NCI-H774 (cell line): ENCODE measurements around the gene TMEM235.

Experiments used
- DNase-seq: peaks from one replicate; lab custom pipeline; 2025; lab: John Stamatoyannopoulos, UW

The TMEM235 gene

GRCh38 chr17:78255029-78255656, 23.7 kb downstream of the TMEM235 start:
- no peak for DNase-seq

DNA sequence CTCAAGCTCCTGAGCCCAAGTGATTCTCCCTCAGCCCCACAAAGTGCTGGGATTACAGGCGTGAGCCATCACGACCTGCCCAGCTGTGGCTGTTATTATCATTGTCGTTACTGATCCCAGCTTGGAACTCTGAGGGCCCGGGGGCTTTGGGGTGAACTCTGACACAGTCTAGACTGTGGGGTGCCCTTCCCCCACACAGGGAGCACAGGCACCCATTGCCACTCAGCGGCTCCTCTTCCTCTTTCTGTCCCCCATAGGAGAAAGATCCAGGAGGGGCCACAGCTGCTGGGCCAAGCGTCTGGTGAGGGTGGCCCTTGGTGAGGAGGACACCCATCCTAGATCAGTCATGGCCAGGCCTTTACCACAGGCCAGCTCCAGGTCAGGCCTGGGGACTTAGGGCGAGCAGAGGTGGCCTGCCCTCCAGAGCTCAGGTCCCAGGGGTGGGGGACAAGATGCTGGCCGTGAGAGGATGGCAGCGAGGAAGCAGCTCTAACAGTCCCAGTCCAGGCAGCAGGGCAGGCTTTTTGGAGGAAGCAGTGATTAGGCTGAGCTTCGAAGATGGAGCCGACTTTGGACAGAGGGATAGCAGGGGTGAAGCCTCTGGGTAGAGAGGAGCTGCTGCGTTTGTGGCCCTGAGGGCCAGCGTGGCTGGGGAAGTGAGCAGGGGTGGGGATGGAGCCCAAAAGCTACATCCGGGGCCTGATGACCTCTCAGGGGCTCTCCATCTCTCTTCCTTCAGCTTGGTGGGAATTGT, 24.7 kb downstream of the TMEM235 start:
- no peak for DNase-seq

DNA sequence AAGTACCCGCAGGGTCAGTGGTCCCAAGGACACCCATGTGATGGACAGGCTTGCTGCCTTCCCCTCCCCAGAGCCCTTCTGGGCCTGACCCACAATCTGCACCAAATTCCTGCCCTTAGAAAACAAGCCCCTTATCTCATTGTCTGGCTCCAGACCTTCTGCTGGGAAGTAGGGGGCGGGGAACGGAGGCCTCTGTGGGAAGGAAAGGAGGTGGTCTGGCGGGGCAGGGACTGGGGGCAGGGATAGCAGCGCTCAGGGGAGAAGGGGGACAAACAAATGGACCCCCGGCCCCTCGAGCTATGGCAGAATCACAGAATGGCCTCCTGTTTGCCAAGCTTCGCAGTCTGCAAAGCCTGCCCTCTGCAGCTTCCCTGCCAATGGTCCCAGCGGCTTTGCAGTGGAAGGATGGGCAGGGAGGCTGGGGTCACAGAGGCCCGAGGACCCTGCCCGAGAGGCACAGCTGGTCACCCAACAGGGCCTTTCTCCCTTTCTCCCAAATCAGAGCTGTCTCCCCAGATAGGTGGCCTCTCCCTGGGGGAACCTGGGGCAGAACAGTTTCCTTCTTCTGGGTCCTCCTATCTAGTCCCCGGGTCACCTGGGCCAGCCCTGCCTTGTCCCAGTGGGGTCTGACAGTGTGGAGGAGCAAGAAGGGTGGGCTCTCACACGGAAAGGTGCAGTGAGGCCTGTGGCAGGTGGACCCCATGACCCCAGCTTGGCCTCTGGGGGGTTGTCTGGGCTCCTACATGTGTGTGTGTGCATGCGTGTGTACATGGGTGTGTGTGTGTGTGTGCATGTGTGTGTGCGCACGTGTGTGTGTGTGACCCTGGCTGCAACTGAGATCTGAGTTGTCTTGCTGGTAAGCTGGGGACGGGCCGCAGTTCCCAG, 25.5 kb downstream of the TMEM235 start:
- no peak for DNase-seq

DNA sequence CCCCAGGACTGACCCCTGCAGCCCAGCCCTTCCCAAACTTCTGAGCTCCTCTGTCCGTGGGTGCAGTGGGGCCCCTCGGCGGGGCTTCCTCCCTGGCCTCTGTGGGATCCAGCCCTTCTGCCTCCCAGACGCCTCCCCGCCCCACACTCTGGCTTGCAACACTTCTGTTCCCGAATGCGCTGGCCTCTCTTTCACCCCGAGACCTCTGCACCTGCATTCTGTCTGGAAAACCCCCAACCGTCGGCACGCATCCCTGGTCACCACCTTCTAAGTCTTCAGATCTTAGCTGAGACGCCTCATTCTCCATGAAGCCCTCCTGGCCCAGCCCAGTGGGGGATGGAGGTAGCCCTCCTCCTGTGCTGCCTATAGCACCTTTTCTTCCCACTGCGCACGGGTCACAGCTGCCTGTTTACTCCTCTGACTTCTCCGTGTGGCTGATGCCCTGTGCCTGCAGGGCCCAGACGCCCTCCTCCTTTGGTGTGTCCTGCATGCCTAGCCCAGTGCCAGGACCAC, 26.4 kb downstream of the TMEM235 start:
- DNase-seq: no peak

GRCh38 chr17:78258323-78259191, 27.1 kb downstream of the TMEM235 start:
- DNase-seq: peak; percentile 25

GRCh38 chr17:78259192-78259554, 27.7 kb downstream of the TMEM235 start:
- DNase-seq: no peak

GRCh38 chr17:78263063-78263735, 31.8 kb downstream of the TMEM235 start:
- no peak for DNase-seq

GRCh38 chr17:78263736-78264340, 32.4 kb downstream of the TMEM235 start:
- no peak for DNase-seq

DNA sequence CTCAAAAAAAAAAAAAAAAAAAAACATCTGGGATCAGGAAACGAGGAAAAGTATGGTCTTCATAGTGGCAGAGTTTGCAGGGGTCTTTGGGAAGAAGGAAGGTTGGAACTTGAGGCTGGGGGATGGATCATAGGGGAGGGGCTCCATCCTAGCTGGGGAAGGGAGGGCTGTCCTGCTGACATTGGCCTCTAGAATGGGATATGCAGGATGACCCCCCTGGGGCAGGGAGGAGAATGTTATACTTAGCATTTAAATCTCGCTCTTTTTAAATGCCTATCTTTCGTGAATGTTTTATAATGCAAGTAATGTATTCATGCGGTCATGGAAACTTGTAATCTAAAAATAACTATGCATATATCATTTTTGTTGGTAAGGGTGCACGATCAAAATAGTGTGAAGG, 33.2 kb downstream of the TMEM235 start:
- no peak for DNase-seq

- DNase-seq: no peak
Measured at GRCh38 chr17:78265121-78265520, 33.7 kb downstream of the TMEM235 start.

GRCh38 chr17:78266231-78266631, 34.8 kb downstream of the TMEM235 start:
- DNase-seq: no peak

DNA sequence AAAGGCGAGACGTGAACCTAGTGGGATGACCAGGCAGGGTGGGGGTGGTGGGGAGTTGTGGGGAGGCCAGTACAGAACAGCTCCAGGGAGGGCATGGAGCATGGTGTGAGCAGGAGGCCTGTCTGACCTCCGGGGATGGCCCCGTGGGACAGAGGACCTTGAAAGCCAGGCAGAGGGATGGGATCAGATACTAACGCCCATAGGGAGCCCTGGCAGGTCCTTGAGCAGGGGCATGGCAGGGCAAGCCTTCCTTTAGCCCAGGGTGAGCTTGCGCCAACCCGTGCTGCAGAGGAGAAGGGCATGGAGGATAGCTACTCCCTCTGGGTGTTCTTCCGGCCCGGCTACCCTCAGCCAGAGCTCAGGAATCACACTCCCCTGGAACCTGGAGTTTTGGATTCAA, 35.3 kb downstream of the TMEM235 start:
- DNase-seq: no peak

- no peak for DNase-seq
Measured at GRCh38 chr17:78267253-78268073, 36.0 kb downstream of the TMEM235 start.

DNA sequence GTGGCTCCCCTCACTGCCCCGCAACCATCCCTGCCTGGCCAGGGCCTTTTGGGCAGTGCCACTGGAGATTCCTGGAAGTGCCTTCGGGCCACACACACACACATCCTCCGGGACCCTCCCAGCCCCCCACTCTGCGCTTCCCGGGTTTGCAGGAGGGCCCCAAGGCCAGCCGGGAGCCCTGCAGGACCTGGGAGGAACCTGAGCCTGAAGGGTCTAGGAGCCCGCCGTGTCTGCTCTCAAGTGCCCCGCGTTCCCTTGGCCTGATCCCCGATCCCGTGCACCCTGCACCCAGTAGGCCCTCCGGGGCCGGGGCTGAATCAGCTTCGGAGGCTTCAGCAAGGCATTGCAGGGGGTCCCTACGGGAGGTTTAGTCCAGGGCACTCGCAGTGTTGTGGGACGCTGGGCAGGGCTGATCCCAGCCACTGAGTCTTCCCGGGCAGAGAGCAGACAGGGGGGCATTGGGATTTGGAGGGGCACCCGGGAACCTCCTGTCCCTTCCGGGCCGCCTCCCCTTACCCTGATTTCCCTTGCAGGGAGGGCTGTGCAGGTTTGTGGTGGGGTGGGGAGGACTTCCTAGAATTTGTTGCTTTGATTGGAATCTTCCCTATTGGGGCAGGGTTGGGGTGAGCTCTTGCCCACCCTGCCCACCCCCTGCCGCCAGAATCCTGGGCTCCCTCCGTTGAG, 36.9 kb downstream of the TMEM235 start:
- DNase-seq: no peak

DNA sequence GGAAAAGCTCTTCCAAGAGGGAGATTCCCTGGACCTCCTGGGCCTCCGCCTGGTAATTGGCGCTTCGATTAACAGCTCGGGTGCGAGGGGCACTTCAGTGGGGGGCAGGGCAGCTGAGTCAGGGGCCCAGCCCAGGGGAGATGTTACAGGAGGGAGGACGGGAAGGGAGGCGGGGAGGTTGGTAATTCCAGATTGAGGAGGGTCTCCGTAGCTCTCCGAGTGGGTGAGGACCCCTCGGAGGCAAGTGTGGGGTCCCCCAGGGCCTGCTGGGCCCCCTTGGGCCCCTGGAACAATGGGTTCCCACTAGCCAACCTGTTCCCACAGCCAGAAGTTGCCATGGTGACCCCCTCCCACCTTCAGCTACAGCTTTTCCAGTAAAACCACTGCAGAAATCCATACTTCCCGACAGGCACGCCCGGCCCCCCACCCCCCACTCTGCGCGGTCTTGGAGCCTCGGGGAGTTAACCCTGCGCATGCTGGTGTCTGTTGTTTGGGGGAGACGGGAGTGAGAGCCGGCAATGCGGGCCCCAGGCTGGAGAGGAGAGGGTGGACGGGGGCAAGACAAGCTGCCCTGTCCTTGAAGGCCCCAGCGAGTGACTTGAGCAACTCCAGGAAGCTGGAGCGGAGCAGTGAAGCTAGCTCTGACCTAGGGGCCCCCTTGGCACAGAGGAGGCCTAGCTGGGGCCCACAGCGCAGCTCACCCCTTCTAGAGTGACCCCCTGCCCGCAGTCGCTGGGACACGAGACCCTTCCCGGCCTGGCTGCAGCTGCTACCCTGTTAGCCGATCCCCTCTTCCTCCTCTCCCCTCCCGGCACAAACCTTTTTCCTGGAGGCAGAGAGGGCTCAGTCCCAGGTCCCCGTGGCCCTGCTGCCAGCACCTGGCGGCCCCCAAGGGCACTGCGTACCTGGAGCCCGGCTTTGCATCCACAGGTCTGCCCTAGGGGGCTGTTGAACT, 37.8 kb downstream of the TMEM235 start:
- no peak for DNase-seq

GRCh38 chr17:78269955-78270381, 38.5 kb downstream of the TMEM235 start:
- no peak for DNase-seq

DNA sequence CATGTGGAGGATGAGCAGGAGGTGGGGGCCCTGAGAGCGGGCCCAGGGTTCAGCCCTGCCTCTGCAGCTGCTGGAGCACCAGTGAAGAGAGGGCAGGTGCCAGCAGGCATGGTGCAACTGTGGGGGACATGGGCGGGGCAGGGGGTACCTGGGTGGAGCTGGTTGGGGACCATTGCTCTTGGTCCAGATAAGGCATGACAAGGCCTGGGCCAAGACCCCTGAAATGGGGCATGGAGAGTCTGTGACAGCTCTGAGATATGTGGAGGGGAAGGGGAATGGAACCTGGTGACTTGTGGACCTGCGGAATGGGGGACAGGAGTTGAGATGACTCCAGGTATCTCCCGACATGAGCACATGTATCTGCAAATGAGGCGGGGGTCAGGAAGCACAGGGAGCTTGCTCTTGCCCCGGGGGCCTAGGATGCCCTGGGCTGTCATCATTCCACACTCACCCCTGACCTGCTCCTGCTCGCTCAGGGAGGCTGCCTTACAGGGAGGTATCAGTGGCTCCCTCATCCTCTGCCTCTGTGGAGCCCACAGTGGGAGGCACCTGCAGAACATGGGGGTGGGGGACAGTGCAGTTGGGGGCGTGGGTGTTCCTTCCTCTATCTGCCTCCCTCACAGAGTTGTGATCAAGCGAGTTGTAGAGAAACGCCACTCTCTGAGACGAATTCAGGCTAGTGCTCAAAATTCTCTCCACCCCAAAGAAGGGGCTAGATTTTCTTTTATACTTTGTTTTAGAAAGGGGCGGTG, 40.2 kb downstream of the TMEM235 start:
- no peak for DNase-seq
